Stimulated activated naive CD8-positive, alpha-beta T cell treated with anti-CD3 and anti-CD28 coated beads, Interleukin-15, Interleukin-2, amounts not matched to agents 100 ng/mL and 50 ng/mL, for 24 hours (primary cell): ENCODE results near the gene CELF1.

Experiments used
- H3K27ac Mint-ChIP-seq: one replicate; pipeline ENCODE4 v1.8.0; 2021; ENCODE audit warnings: mild to moderate bottlenecking, mixed read lengths
- H3K27me3 Mint-ChIP-seq: one replicate; pipeline ENCODE4 v1.8.0; 2021; ENCODE audit warnings: mixed read lengths
- H3K36me3 Mint-ChIP-seq: one replicate; pipeline ENCODE4 v1.8.0; 2021; ENCODE audit warnings: low read depth, mixed read lengths
- H3K4me1 Mint-ChIP-seq: one replicate; pipeline ENCODE4 v1.8.0; 2021; ENCODE audit warnings: low read depth, mixed read lengths
- H3K4me3 Mint-ChIP-seq: one replicate; pipeline ENCODE4 v1.8.0; 2021; ENCODE audit warnings: mild to moderate bottlenecking, mixed read lengths
- H3K9me3 Mint-ChIP-seq: one replicate; pipeline ENCODE4 v1.8.0; 2021; ENCODE audit warnings: mixed read lengths

Gene CELF1

DNA sequence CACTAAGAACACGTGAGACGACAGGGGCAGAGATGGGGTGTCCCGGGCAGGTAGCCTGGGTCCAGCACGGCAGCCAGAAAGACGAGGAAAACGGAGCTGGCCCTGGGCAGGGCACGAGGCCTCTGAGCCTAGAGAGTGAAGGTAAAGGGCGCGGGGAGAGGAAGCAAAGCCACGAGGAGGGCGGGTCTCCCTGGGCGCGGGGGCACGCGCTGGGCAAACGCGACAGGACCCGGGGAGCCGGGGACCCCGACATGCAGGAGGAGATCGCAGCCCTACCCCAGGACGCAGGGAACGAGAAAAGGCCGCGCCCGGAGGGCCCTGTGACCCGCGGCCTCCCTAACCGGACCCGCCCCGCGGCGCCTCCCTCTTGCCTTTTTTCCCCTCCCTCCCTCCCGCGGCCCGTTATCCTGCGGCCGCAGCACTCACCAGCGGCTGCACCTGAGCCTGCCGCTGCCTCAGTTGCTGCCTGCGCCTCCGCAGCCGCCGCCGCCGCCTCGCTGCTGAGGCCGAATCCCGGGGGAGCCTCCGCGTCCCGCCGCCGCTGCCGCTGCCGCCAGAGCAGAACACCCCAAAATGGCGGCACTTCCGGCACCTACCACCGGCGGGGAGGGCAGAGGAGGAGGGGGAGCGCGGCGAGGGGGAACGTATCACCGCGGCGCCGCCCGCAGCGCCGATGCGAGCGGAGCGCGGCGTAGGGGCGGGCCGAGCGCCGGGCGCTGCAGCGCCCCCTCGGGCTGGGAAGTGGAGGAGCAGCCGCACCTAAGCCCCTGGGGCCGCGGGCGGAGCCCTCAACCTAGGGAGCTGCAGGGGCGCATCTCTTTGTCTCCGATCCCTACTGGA, at the start of gene CELF1:
Gene CELF1 (minus strand): TSS at position 567 of the 840 bp plus-strand sequence. CDS start 53,609 bp downstream, outside the sequence.
- Mint-ChIP-seq H3K27ac (peak within 1 kb of the TSS; percentile 97), H3K9me3 (no peaks in the 10 kb centered on the region), H3K4me3 (peak within 1 kb of the TSS; percentile 98), H3K4me1 (peaks cover 45% of the 10 kb centered on the region), H3K27me3 (no peaks in the 10 kb centered on the region), H3K36me3 (peaks cover 33% of the 10 kb centered on the region)

DNA sequence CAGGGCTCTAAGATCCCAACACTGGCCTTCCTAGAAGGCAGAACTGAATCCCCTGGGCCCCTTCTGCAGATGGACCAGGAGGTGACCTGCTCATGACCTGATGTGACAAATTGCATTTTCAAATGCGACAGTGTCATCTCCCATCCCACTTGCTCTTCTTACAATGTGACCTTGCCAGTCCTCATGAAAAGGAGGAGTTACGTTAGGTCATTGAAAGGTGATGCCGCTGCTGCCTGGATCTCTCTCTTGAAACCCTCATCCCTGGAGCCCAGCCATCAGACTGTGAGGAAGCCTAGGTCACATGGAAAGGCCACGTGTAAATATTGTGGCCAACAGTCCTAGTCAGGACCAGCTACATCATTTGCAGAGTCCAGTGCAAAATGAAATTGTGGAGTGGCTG, 47.0 kb upstream of the CELF1 start:
- Mint-ChIP-seq H3K27ac (no peak overlapping the region), H3K4me1 (no peaks in the 10 kb centered on the region), H3K4me3 (no peak overlapping the region), H3K27me3 (peaks cover 11% of the 10 kb centered on the region), H3K36me3 (no peaks in the 10 kb centered on the region), H3K9me3 (no peaks in the 10 kb centered on the region)

DNA sequence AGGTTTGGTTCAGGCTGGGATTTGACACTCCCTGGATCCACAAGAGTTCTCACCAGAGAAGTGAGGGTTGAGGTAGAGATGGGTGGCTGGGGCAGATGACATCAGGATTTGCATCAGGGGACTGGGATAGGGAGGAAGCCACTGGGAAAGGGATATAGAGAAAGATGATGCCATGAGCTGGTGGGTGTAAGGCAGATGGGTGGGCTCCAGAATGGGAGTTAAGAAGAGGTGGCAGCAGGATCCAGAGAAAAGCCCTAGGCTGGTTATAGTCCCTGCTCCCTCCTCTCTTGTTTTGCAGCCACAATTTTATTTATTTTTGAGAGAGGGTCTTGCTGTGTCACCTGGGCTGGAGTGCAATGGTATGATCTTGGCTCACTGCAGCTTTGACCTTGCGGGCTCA, 43.0 kb upstream of the CELF1 start:
- Mint-ChIP-seq H3K27me3 (peaks cover 41% of the 10 kb centered on the region), H3K4me1 (peaks cover 11% of the 10 kb centered on the region), H3K4me3 (no peak overlapping the region), H3K36me3 (no peaks in the 10 kb centered on the region), H3K9me3 (no peaks in the 10 kb centered on the region), H3K27ac (no peak overlapping the region)

DNA sequence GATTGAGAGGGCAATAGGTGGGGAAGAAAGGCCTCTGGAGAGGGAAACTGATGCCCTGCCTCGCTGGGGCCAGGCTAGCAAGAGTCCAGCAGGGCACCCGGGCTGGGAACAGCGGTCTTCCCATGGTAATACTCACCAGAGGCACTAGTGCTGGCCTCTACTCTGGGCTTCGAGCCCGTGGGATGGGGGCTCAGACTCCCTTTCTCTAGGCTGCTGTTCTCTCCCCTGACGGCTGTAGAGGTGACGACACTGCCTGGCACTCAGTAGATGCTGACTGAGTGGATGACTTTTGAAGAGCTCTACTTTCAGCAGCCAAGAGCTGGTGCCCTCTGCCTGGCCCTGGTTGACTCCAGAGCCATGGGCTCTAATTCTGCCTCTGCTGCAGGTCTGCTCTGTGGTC, 42.1 kb upstream of the CELF1 start:
- peaks cover 11% of the 10 kb centered on the region for H3K4me1 Mint-ChIP-seq
- peaks cover 41% of the 10 kb centered on the region for H3K27me3 Mint-ChIP-seq
- H3K36me3 Mint-ChIP-seq = no peaks in the 10 kb centered on the region
- no peak overlapping the region for H3K27ac Mint-ChIP-seq
- H3K4me3 Mint-ChIP-seq = no peak overlapping the region
- H3K9me3 Mint-ChIP-seq = no peaks in the 10 kb centered on the region

DNA sequence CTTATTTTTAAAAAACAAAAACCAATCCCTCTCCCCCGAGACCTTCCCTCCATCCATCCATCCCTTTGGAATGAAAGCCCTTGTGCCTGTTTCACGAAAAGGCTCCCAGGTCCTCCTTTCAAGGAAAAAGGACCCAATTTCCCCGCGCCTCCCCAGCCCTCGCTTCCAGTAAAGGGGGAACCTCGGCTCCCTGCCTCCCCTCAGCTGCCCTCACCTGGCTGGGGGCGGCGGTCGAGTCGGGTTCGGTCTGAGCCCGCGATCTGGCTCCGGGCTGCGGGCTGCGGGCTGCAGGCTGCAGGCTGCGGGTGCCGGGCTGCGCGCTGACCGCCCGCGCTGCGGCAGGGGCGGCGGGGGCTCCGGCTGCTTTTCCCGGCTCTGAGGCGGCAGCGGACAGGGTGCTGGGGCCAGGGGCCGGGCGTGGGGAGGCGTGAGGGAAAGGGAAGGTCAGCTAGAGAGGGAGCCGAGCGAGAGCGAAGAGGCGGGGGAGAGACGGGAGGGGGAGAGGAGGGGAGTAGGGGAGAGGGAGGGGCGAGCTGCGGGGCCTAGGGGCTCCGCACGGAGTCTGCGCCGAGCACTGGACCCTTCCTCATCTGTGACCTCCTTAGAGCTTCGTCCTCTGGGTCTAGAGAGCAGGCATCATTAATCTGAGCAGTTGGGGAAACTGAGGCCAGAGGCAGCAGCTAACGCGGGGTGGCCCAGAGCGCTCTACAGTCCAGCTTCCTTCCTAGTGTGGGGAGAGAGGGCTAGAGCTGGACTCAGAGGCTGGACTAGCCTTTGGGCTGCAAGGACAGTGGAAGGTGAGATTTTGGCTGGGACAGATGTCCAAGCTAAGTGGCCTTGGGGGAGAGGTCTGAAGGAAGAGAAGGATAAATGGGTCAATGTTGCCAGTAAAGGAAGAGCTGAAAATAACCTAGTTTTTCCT, 41.3 kb upstream of the CELF1 start, which contains the start of gene C1QTNF4:
Gene C1QTNF4 (minus strand): TSS at position 478 of the 922 bp plus-strand sequence. CDS start 3,601 bp downstream, outside the sequence.
- peaks cover 41% of the 10 kb centered on the region for H3K27me3 Mint-ChIP-seq
- no peaks in the 10 kb centered on the region for H3K9me3 Mint-ChIP-seq
- no peak within 1 kb of the TSS for H3K27ac Mint-ChIP-seq
- peaks cover 11% of the 10 kb centered on the region for H3K4me1 Mint-ChIP-seq
- H3K4me3 Mint-ChIP-seq = no peak within 1 kb of the TSS
- no peaks in the 10 kb centered on the region for H3K36me3 Mint-ChIP-seq

DNA sequence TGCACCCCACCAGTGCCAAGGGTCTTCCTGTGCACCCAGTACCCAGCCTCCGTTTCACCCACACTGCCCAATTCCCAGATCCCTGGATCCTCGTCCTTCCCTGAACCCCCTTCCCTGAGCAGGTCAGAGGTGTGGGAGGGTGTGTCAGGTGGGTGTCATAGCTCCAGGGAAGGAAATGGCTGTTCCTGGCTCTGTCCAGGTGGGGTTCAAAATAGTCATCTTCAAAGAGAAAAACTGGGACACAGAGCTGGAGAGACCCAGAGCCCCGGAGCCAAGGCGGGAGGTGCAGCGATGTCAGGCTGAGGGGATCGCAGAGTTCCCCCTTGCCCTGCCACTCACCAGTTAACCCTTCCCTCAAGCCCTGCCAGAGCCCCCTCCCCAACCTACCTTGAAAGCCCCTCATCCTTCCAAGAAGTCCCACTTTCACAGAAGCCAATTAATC, 40.6 kb upstream of the CELF1 start:
- H3K36me3 Mint-ChIP-seq = no peaks in the 10 kb centered on the region
- no peaks in the 10 kb centered on the region for H3K9me3 Mint-ChIP-seq
- H3K4me3 Mint-ChIP-seq = no peak overlapping the region
- H3K27me3 Mint-ChIP-seq = peaks cover 41% of the 10 kb centered on the region
- no peak overlapping the region for H3K27ac Mint-ChIP-seq
- peaks cover 11% of the 10 kb centered on the region for H3K4me1 Mint-ChIP-seq

DNA sequence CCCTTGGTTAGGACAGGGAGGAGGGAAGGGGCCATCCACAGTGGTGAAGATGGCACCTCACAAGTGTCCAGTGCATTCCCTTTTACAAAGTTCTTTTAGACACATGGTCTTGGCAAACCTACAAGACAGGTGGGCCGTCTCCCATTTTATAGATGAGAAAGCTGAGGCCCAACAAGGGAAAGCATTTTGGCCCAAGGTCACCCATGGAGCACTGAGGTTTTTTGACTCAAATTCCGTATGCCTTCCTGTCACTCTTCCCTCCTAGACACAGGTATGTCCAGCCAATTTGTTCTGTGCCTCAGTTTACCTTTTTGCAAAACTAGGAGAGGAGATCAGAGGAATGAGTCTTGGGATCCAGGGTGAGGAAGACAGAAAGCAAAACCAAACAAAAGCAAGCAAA, 40.0 kb upstream of the CELF1 start:
- Mint-ChIP-seq H3K4me3 (no peak overlapping the region), H3K27me3 (peaks cover 41% of the 10 kb centered on the region), H3K4me1 (peaks cover 11% of the 10 kb centered on the region), H3K36me3 (no peaks in the 10 kb centered on the region), H3K27ac (no peak overlapping the region), H3K9me3 (no peaks in the 10 kb centered on the region)

DNA sequence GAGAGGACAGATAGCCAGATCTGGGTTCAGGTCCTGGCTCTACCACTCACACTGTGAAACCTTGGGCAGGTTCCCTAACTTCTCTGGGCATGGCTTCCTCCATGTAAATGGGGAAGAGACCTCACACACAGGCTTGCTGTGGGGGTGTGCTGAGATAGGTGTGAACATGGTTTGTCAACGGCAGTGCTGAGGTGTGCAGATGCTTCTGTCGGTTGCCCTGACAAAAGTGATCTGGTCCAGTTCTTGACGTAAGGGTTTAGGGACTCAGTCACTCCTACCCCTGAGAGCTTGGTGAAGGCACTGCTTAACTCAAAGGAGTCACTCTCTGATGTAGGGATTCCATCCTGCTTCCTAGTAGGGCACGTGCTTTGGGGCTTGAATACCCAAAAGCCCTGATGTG, 39.3 kb upstream of the CELF1 start:
- H3K9me3 Mint-ChIP-seq = no peaks in the 10 kb centered on the region

DNA sequence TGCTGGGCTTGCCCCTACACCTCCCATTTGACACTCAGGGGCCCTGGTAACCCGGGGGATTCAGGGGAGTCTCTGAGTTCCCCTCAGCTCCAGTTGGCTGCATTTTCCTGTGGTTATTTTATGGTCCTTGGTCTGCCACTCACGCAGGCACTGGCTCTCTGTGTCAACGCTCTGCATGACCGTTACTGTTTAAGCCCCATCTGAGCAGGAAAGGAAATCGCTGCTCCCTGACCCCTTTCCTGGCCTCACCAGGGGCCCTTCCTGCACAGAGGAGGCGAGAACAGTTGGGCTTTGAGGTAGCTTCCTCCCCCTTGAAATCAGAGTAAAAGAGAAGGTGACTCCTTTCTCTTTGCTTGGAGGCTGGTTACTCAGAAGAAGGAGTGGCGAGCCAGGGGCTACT, 38.8 kb upstream of the CELF1 start:
- Mint-ChIP-seq H3K36me3 (no peaks in the 10 kb centered on the region), H3K9me3 (no peaks in the 10 kb centered on the region), H3K27ac (no peak overlapping the region), H3K4me1 (peaks cover 11% of the 10 kb centered on the region), H3K27me3 (peaks cover 41% of the 10 kb centered on the region), H3K4me3 (no peak overlapping the region)

More for the DNA sequence above, 39.3 kb upstream of the CELF1 start:
- H3K4me1 Mint-ChIP-seq = peaks cover 11% of the 10 kb centered on the region
- no peak overlapping the region for H3K27ac Mint-ChIP-seq
- H3K36me3 Mint-ChIP-seq = no peaks in the 10 kb centered on the region
- no peak overlapping the region for H3K4me3 Mint-ChIP-seq
- H3K27me3 Mint-ChIP-seq = peaks cover 41% of the 10 kb centered on the region

DNA sequence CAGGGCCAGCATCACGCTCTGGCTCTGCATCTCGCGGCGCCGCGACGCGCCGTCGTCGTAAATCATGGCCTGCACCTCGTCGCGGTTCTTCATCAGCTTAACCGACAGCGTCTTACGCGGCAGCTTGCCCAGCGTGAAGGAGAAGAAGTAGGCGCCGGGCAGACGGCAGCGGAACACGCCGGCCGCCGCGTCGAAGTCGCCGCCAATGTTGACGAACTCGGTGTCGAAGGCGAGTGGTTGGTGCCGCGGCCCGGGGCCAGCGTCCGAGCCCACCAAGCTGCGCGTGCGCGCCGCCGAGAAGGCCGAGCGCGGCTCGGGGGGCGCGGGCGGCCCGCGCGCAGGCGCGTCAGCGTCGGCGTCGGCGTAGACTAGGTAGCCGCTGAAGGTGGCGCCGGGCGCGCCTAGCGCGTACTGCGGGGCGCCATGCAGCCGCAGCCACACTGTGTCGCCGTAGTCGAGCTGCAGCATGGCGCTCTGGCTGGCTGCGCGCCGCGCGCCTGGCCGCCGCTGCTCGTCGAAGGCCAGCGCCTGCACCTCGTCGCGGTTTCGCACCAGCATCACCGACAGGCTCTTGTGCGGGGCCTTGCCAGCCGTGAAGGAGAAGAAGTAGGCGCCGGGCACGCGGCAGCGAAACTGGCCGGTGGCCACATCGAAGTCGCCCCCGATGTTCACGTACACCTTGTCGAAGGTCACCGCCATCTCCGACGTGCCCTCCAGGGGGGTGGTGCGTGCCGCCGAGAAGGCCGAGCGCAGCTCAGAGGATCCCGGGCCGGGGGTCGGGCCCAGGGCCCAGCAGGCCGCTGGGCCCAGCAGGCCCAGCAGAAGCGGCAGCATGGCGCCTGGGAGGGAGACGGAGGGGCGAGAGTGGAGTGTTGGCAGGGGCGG, 37.3 kb upstream of the CELF1 start:
- peaks cover 11% of the 10 kb centered on the region for H3K4me1 Mint-ChIP-seq
- H3K4me3 Mint-ChIP-seq = no peak overlapping the region
- H3K36me3 Mint-ChIP-seq = no peaks in the 10 kb centered on the region
- peaks cover 33% of the 10 kb centered on the region for H3K27me3 Mint-ChIP-seq
- H3K27ac Mint-ChIP-seq = no peak overlapping the region
- no peaks in the 10 kb centered on the region for H3K9me3 Mint-ChIP-seq

DNA sequence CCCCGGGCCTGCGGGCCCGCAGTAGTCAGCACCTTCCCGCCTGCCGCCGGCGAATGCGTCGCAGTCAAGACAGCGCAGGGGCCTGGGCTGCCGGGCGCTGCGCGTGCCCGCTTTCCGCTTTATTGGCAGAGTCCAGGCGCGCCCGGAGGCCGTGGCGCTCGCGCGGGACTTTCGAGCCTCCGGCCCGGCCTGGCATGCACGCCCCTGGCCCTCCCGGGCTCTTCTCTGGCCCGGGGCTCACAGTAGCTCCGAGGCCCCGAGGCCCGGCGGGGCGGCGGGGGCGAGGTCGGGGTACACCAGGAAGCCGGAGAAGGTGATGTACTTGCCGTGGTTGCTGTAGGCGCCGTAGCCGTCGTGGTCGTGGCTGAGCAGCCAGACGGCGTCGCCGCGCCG, 36.6 kb upstream of the CELF1 start:
- Mint-ChIP-seq H3K4me3 (no peak overlapping the region), H3K4me1 (peaks cover 11% of the 10 kb centered on the region), H3K27me3 (peaks cover 27% of the 10 kb centered on the region), H3K9me3 (no peaks in the 10 kb centered on the region), H3K27ac (no peak overlapping the region), H3K36me3 (peaks cover under 1% of the 10 kb centered on the region)

DNA sequence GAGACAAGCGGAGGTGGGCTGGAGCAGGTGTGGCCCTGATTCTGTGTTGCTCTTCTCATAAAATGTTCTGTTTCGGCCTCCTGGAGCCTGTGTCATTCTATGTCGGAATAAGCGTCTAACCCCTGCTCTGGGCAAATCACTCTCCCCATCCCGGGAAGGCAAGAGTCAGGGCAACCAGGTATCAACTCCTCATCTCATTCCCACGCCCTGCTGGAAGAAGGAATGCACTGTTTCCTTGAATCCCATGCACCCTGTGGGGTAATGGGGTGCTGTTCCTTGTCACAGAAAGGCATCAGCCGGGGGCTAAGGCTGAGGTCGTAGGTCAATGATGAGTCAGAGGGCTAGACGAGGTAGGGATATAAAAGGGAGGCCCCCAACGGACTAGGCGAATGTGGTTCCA, 36.2 kb upstream of the CELF1 start:
- H3K36me3 Mint-ChIP-seq = peaks cover 5% of the 10 kb centered on the region
- H3K9me3 Mint-ChIP-seq = no peaks in the 10 kb centered on the region
- H3K4me3 Mint-ChIP-seq = no peak overlapping the region
- no peak overlapping the region for H3K27ac Mint-ChIP-seq
- peaks cover 24% of the 10 kb centered on the region for H3K27me3 Mint-ChIP-seq
- peaks cover 11% of the 10 kb centered on the region for H3K4me1 Mint-ChIP-seq

DNA sequence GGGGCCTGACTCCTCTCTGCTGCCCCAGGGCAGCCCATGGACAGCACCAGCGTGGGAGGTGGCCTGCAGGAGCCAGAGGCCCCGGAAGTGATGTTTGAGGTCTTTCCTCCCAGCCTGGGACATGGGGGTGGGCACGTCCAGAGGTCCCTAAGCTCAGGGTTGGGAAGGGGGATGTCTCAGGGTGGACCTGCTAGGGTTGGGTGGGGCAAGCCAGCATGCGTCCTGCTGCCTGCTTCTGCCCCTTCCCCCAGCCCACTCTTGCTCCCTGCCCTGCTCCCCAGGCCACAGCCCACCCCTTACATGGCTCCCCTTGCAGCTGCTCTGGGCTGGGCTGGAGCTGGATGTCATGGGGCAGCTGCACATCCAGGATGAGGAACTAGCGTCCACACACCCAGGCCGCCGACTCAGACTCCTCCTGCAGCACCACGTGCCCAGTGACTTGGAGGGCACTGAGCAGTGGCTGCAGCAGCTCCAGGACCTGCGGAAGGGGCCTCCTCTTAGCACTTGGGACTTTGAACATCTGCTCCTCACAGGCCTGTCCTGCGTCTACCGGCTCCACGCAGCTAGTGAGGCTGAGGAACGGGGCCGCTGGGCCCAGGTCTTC, 34.9 kb upstream of the CELF1 start:
- Mint-ChIP-seq H3K9me3 (no peaks in the 10 kb centered on the region), H3K27ac (no peak overlapping the region), H3K27me3 (peaks cover 12% of the 10 kb centered on the region), H3K4me3 (no peak overlapping the region), H3K4me1 (peaks cover 4% of the 10 kb centered on the region), H3K36me3 (peaks cover 18% of the 10 kb centered on the region)
